Measurements from ENCODE around the gene ZMAT3.

DNA sequence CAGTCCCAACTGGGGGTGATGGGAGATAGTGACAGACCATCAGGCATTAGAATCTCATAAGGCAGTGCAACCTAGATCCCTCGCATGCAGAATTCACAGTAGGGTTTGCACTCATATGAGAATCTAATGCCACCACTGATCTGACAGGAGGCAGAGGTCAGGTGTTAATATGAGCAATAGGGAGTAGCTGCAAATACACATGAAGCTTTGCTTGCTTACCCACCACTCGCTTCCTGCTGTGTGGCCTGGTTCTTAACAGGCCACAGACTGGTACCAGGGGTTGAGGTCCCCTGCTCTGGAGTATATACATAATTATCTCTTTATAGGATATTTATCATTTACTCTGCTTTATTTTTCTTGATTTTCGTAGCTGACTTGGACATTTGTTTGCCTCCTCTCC is 36.0 kb upstream of the ZMAT3 start:
- TF ChIP-seq CTCF (IDR thresholded peaks at IDR 0.05; ENCODE audit: insufficient read depth, low read length) (no peak), POLR2AphosphoS5 (IDR thresholded peaks at IDR 0.05; ENCODE audit: low read depth) (no peak), SPI1 (IDR thresholded peaks at IDR 0.05; ENCODE audit: borderline replicate concordance, low read depth) (no peak), REST (IDR thresholded peaks at IDR 0.05; ENCODE audit: insufficient replicate concordance, low read depth) (no peak), GABPA (IDR thresholded peaks at IDR 0.05; ENCODE audit: low read depth) (no peak)
